HCT116 (cell line): ENCODE results near the gene ARMH1. TPM values are rescaled to one million over a fixed set of nuclear protein-coding genes. Genes with fewer than 3 reads are reported as not detected.

Source experiments
- ATAC-seq: fragments of 200-7000 bp; cut with Tn5 transposase; 2 replicates; pipeline ENCODE4 v1.9.1; 2020; ENCODE audit warnings: mild to moderate bottlenecking, moderate library complexity
- BruUV-seq: library from RNA; stranded (reverse); fragments of 400-500 nt; replicated peaks from 2 replicates; lab custom pipeline; 2021; lab: Mats Ljungman, UMichigan
- CTCF ChIA-PET: fragments of 300-600 bp; sonication (Branson Sonifier 250); formaldehyde crosslinking; loops from one replicate; lab custom pipeline; 2021; ENCODE audit warnings: antibody characterized with exemption; lab: Charles Lee
- POLR2A ChIA-PET: fragments of 300-600, 350-600 bp; sonication (Branson Sonifier 250); formaldehyde crosslinking; loops from one replicate; lab custom pipeline; 2021; ENCODE audit warnings: antibody characterized with exemption; lab: Charles Lee
- RAD21 ChIA-PET, 2 experiments: fragments of 300-600 bp; sonication (Branson Sonifier 250); formaldehyde crosslinking; loops; one replicate each; lab custom pipeline; 2023; ENCODE audit warnings: low total read pairs in 2 of 2; ENCODE audit not compliant: uncharacterized antibody in 2 of 2, unreplicated experiment in 2 of 2, low non-redundant PET in 1 of 2; lab: Charles Lee
- DNase-seq: peaks from one replicate; pipeline ENCODE4 v3.0.0-alpha.2; 2010; ENCODE audit warnings: low read depth, low spot score
- H2AFZ ChIP-seq: fragments of 200-600 bp; shearing (Covaris generic), sonication (generic); 2 replicates; pipeline ENCODE4 v1.6.1; 2017; ENCODE audit warnings: low read depth, mixed run types, mixed read lengths, antibody characterized with exemption, low read length; ENCODE audit not compliant: poor library complexity, severe bottlenecking
- H3K27ac ChIP-seq: 2 replicates; pipeline ENCODE4 v1.5.1; 2012; ENCODE audit warnings: low read depth, low read length
- H3K27me3 ChIP-seq: fragments of 200-600 bp; sonication (generic); 2 replicates; pipeline ENCODE4 v1.6.1; 2016; ENCODE audit warnings: mixed run types, low read length, mixed read lengths; ENCODE audit not compliant: insufficient read depth
- H3K36me3 ChIP-seq, 2 experiments: fragments of 200-500 bp in 1 of 2; fragments of 200-600 bp in 1 of 2; sonication (Bioruptor generic) in 1 of 2; sonication (generic) in 1 of 2; 2 replicates each; pipeline versions ENCODE4 v1.5.1 to v1.6.1; 2014 to 2016; ENCODE audit warnings: low read length in 2 of 2, inconsistent platforms in 1 of 2, mixed read lengths in 1 of 2, mixed run types in 1 of 2; ENCODE audit not compliant: insufficient read depth in 2 of 2, control insufficient read depth in 1 of 2
- H3K4me1 ChIP-seq, 2 experiments: fragments of 200-600 bp in 1 of 2; sonication (generic) in 1 of 2; 2 replicates each; pipeline versions ENCODE4 v1.5.1 to v1.6.1; 2012 to 2017; ENCODE audit warnings: low read length in 2 of 2, inconsistent platforms in 1 of 2, mild to moderate bottlenecking in 1 of 2, mixed read lengths in 1 of 2, mixed run types in 1 of 2, moderate library complexity in 1 of 2; ENCODE audit not compliant: insufficient read depth in 2 of 2, control insufficient read depth in 1 of 2
- H3K4me2 ChIP-seq: fragments of 200-600 bp; sonication (generic); 2 replicates; pipeline ENCODE4 v1.6.1; 2017; ENCODE audit warnings: mixed run types, low read length, mixed read lengths
- H3K4me3 ChIP-seq, 2 experiments: fragments of 200-600 bp in 1 of 2; sonication (generic) in 1 of 2; replicated peaks in 1 of 2; 2 replicates each; pipeline ENCODE4 v1.5.1; 2011 to 2016; ENCODE audit warnings: low read length in 2 of 2, control low read depth in 1 of 2, low read depth in 1 of 2, mild to moderate bottlenecking in 1 of 2, mixed read lengths in 1 of 2, mixed run types in 1 of 2
- H3K79me2 ChIP-seq: fragments of 200-600 bp; sonication (generic); 2 replicates; pipeline ENCODE4 v1.6.1; 2017; ENCODE audit warnings: mild to moderate bottlenecking, mixed run types, low read length, moderate library complexity, mixed read lengths; ENCODE audit not compliant: insufficient read depth
- H3K9ac ChIP-seq: fragments of 200-600 bp; sonication (generic); 2 replicates; pipeline ENCODE4 v1.6.1; 2016; ENCODE audit warnings: low read length, mixed read lengths
- H3K9me2 ChIP-seq: fragments of 200-600 bp; sonication (generic), shearing (Covaris generic); 2 replicates; pipeline ENCODE4 v1.6.1; 2017; ENCODE audit warnings: mixed run types, mild to moderate bottlenecking, moderate library complexity; ENCODE audit not compliant: insufficient read depth
- H3K9me3 ChIP-seq, 2 experiments: fragments of 200-500 bp in 1 of 2; fragments of 200-600 bp in 1 of 2; sonication (Bioruptor generic) in 1 of 2; sonication (generic) in 1 of 2; 2 replicates each; pipeline ENCODE4 v1.6.1; 2014 to 2017; ENCODE audit warnings: low read length in 2 of 2, mixed read lengths in 2 of 2, inconsistent platforms in 1 of 2, low read depth in 1 of 2, mild to moderate bottlenecking in 1 of 2, mixed run types in 1 of 2, moderate library complexity in 1 of 2; ENCODE audit not compliant: control insufficient read depth in 1 of 2, insufficient read depth in 1 of 2
- H4K20me1 ChIP-seq: fragments of 200-600 bp; sonication (generic), shearing (Covaris generic); 2 replicates; pipeline ENCODE4 v1.6.1; 2017; ENCODE audit warnings: mixed run types, mild to moderate bottlenecking, moderate library complexity; ENCODE audit not compliant: insufficient read depth
- CEBPB ChIP-seq: IDR thresholded peaks from 2 replicates; pipeline ENCODE4 v1.6.1; 2012; ENCODE audit warnings: low read depth
- CTCF ChIP-seq, 3 experiments: fragments of 200-600 bp in 1 of 3; sonication (generic) in 1 of 3; IDR thresholded peaks in 2 of 3; conservative IDR thresholded peaks in 1 of 3; 2 replicates each; pipeline ENCODE4 v1.5.1; 2012 to 2017; ENCODE audit warnings: low read depth in 2 of 3, low read length in 2 of 3, antibody characterized with exemption in 1 of 3, borderline replicate concordance in 1 of 3, control low read depth in 1 of 3, mild to moderate bottlenecking in 1 of 3, mixed read lengths in 1 of 3, mixed run types in 1 of 3, moderate library complexity in 1 of 3; ENCODE audit not compliant: insufficient read depth in 1 of 3
- ELF1 ChIP-seq: IDR thresholded peaks from 2 replicates; pipeline ENCODE4 v1.6.1; 2012; ENCODE audit warnings: low read depth, borderline replicate concordance
- EZH2phosphoT487 ChIP-seq: fragments of 200-600 bp; IDR thresholded peaks from 2 replicates; pipeline ENCODE4 v1.6.1; 2018; ENCODE audit warnings: antibody characterized with exemption, borderline replicate concordance
- FOSL1 ChIP-seq: IDR thresholded peaks from 2 replicates; pipeline ENCODE4 v1.6.1; 2012; ENCODE audit warnings: low read depth
- MAX ChIP-seq: IDR thresholded peaks from 2 replicates; pipeline ENCODE4 v1.6.1; 2012
- POLR2AphosphoS5 ChIP-seq: IDR thresholded peaks from 2 replicates; pipeline ENCODE4 v1.6.1; 2011; ENCODE audit warnings: mild to moderate bottlenecking, low read depth, low read length, moderate library complexity
- SP1 ChIP-seq: IDR thresholded peaks from 2 replicates; pipeline ENCODE4 v1.6.1; 2012; ENCODE audit warnings: low read depth
- ZBTB33 ChIP-seq: IDR thresholded peaks from 2 replicates; pipeline ENCODE4 v1.6.1; 2011; ENCODE audit warnings: mild to moderate bottlenecking, low read length, moderate library complexity; ENCODE audit not compliant: insufficient replicate concordance; ENCODE audit errors: extremely low read depth
- ZFX ChIP-seq: fragments of 450-650 bp; IDR thresholded peaks from 2 replicates; pipeline ENCODE4 v1.6.1; 2017
- ZNF274 ChIP-seq: fragments of 200-500 bp; sonication (Bioruptor generic); IDR thresholded peaks from 2 replicates; pipeline ENCODE4 v1.6.1; 2014; ENCODE audit warnings: mild to moderate bottlenecking, low read depth, low read length, inconsistent platforms
- intact Hi-C: fragments of 100-400 bp; cut with micrococcal nuclease; formaldehyde crosslinking; loops from 2 replicates; pipeline ENCODE4 v1.10.0; 2022
- total RNA-seq: library from RNA; stranded (reverse); gene quantifications from one replicate; pipeline ENCODE4 v1.2.1, GENCODE V29; 2021; ENCODE audit not compliant: unreplicated experiment

ARMH1 gene
- total RNA-seq, 1 experiment from 2014 or later: 3.2 TPM

- no TSS peak for BruUV-seq
- no peak overlapping the region for H3K27ac ChIP-seq
- no peaks in the 10 kb centered on the region for H3K9me2 ChIP-seq
- peaks cover 29 to 30% of the 10 kb centered on the region in 2 experiments; a peak in 3 of 4 replicates for H3K36me3 ChIP-seq
- ChIA-PET CTCF (interaction anchor here (1.4 kb wide), 1 partner anchor 9 kb away, joined by 3 read pairs; no protein-coding TSS in a partner anchor), POLR2A (no interaction called here), RAD21 (no interaction called here)
- no peaks in the 10 kb centered on the region for H3K27me3 ChIP-seq
- no peak overlapping the region for H3K4me2 ChIP-seq
- ATAC-seq (no peak), DNase-seq (no peak)
- no peak overlapping the region for H2AFZ ChIP-seq
- no peak overlapping the region for H3K4me3 ChIP-seq
- H3K9ac ChIP-seq: no peak overlapping the region
- no peaks in the 10 kb centered on the region for H3K9me3 ChIP-seq
- TF ChIP-seq ZBTB33 (no peak), ELF1 (no peak), CEBPB (no peak)
- no peaks in the 10 kb centered on the region for H4K20me1 ChIP-seq
- H3K79me2 ChIP-seq: no peaks in the 10 kb centered on the region
- no peaks in the 10 kb centered on the region for H3K4me1 ChIP-seq
- intact Hi-C loops: no loop called here
These were observed 28.0 kb upstream of the ARMH1 start for GRCh38 chr1:44646261-44647110.

GRCh38 chr1:44647896-44648295 lies 26.6 kb upstream of the ARMH1 start:
- intact Hi-C loops: no loop called here
- BruUV-seq: no TSS peak
- no peaks in the 10 kb centered on the region for H3K4me1 ChIP-seq
- H3K27ac ChIP-seq: no peak overlapping the region
- H3K9ac ChIP-seq: no peak overlapping the region
- POLR2A ChIA-PET: no interaction called here
- H4K20me1 ChIP-seq: no peaks in the 10 kb centered on the region
- RAD21 ChIA-PET: no interaction called here
- H3K79me2 ChIP-seq: no peaks in the 10 kb centered on the region
- peaks cover 26 to 30% of the 10 kb centered on the region in 2 experiments; a peak in 3 of 4 replicates for H3K36me3 ChIP-seq
- no peaks in the 10 kb centered on the region for H3K27me3 ChIP-seq
- no peak for ATAC-seq
- H3K4me2 ChIP-seq: no peak overlapping the region
- no peak overlapping the region for H3K4me3 ChIP-seq
- no peak for DNase-seq
- no peaks in the 10 kb centered on the region for H3K9me3 ChIP-seq
- H2AFZ ChIP-seq: no peak overlapping the region
- CTCF ChIA-PET: interaction anchor here (0.7 to 1.4 kb wide), 2 partner anchors 8 to 9 kb away, joined by 3 read pairs; no protein-coding TSS in a partner anchor
- H3K9me2 ChIP-seq: no peaks in the 10 kb centered on the region
- no peak for TF ChIP-seq CTCF (IDR thresholded peaks at IDR 0.05 in 2 of 3, conservative IDR thresholded peaks at IDR 0.05 in 1 of 3; ENCODE audit: borderline replicate concordance in 1 of 3, insufficient read depth in 1 of 3, low read depth in 2 of 3, low read length in 2 of 3)
- TF ChIP-seq POLR2AphosphoS5: no peak
- no peak for TF ChIP-seq MAX
- no peak for TF ChIP-seq ZNF274
- no peak for TF ChIP-seq FOSL1
- TF ChIP-seq ZFX: no peak
- no peak for TF ChIP-seq SP1
- no peak for TF ChIP-seq CEBPB
- no peak for TF ChIP-seq EZH2phosphoT487
